HepG2 (cell line): ENCODE data around the gene LRP1-AS. TPM values are rescaled to one million over a fixed set of nuclear protein-coding genes. Genes with fewer than 3 reads are reported as not detected.
A peak's percentile ranks its signal among the peaks of the same experiment; 100 is the strongest.

Experiments used
- ATAC-seq: fragments of 200-7000 bp; cut with Tn5 transposase; 3 replicates; pipeline ENCODE4 v1.9.1; 2020; ENCODE audit warnings: mild to moderate bottlenecking, moderate library complexity
- BruUV-seq: library from RNA; stranded (reverse); fragments of 400-500 nt; replicated peaks from 2 replicates; lab custom pipeline; 2021; lab: Mats Ljungman, UMichigan
- CTCF ChIA-PET: fragments of 300-600 bp; formaldehyde crosslinking; extraction: SDS; loops from one replicate; lab custom pipeline; 2021; ENCODE audit warnings: low total read pairs, inconsistent platforms, low intra/inter-chr PET ratio; lab: Yijun Ruan, JAX
- POLR2A ChIA-PET: fragments of 350-600 bp; sonication (Branson Sonifier 250); formaldehyde crosslinking; loops from one replicate; lab custom pipeline; 2020; ENCODE audit warnings: antibody characterized with exemption, inconsistent platforms; lab: Yijun Ruan, JAX
- DNase-seq: peaks from one replicate; pipeline ENCODE4 v3.0.0-alpha.2; 2015; ENCODE audit warnings: low spot score
- FAIRE-seq: peaks from 3 replicates; lab custom pipeline; 2011; peaks lifted over from hg19 to GRCh38; lab: Jason Lieb, UNC
- H2AFZ ChIP-seq: one replicate; pipeline ENCODE4 v1.6.1; 2011; ENCODE audit warnings: low read length, inconsistent platforms
- H3K27ac ChIP-seq: fragments of 300-600 bp; 3 replicates; pipeline ENCODE4 v1.8.0; 2011; ENCODE audit warnings: mixed run types, mild to moderate bottlenecking, mixed read lengths, low read length, inconsistent platforms; ENCODE audit not compliant: insufficient read depth; ENCODE audit errors: extremely low read length
- H3K27me3 ChIP-seq, 2 experiments: fragments of 200-600 bp in 1 of 2; 2 replicates in 1 of 2; 3 replicates in 1 of 2; pipeline versions ENCODE4 v1.6.0 to v1.8.0; 2011; ENCODE audit warnings: low read length in 2 of 2, mild to moderate bottlenecking in 2 of 2, moderate library complexity in 2 of 2, inconsistent platforms in 1 of 2; ENCODE audit not compliant: insufficient read depth in 2 of 2, control insufficient read depth in 1 of 2
- H3K36me3 ChIP-seq, 2 experiments: fragments of 200-600 bp in 1 of 2; replicated peaks in 1 of 2; 2 replicates in 1 of 2; 3 replicates in 1 of 2; pipeline versions ENCODE4 v1.5.1 to v1.8.0; 2011; ENCODE audit warnings: low read length in 2 of 2, inconsistent platforms in 1 of 2; ENCODE audit not compliant: insufficient read depth in 2 of 2, control insufficient read depth in 1 of 2
- H3K4me1 ChIP-seq: 2 replicates; pipeline ENCODE4 v1.5.1; 2012; ENCODE audit warnings: low read length, inconsistent platforms; ENCODE audit not compliant: insufficient read depth
- H3K4me2 ChIP-seq: 2 replicates; pipeline ENCODE4 v1.6.0; 2011; ENCODE audit warnings: low read depth, low read length, inconsistent platforms
- H3K4me3 ChIP-seq, 3 experiments: fragments of 200-600 bp in 1 of 3; sonication (generic), shearing (Covaris generic) in 1 of 3; replicated peaks in 1 of 3; 2 replicates each; pipeline ENCODE4 v1.5.1; 2011 to 2016; ENCODE audit warnings: low read length in 3 of 3, inconsistent platforms in 2 of 3, low read depth in 2 of 3, mild to moderate bottlenecking in 2 of 3, control low read depth in 1 of 3, mixed read lengths in 1 of 3; ENCODE audit not compliant: insufficient read depth in 1 of 3
- H3K79me2 ChIP-seq: one replicate; pipeline ENCODE4 v1.6.1; 2011; ENCODE audit warnings: low read length, inconsistent platforms; ENCODE audit not compliant: insufficient read depth
- H3K9ac ChIP-seq: 2 replicates; pipeline ENCODE4 v1.6.0; 2011; ENCODE audit warnings: mild to moderate bottlenecking, low read depth, low read length, inconsistent platforms; ENCODE audit not compliant: insufficient read depth
- H3K9me3 ChIP-seq: 2 replicates; pipeline ENCODE4 v1.5.1; 2012; ENCODE audit warnings: mild to moderate bottlenecking, low read length
- H4K20me1 ChIP-seq: 2 replicates; pipeline ENCODE4 v1.6.0; 2011; ENCODE audit warnings: inconsistent platforms, mild to moderate bottlenecking, low read length, moderate library complexity; ENCODE audit not compliant: insufficient read depth
- CENPT ChIP-seq: sonication (generic); formaldehyde crosslinking; IDR thresholded peaks from 2 replicates; pipeline ENCODE4 v1.8.0; 2022; ENCODE audit warnings: low read depth, mild to moderate bottlenecking, moderate library complexity, missing genetic modification reagents
- CREM ChIP-seq, 2 experiments: sonication (generic) in 1 of 2; formaldehyde crosslinking in 1 of 2; IDR thresholded peaks; 2 replicates each; pipeline versions ENCODE4 v1.4.0 to v1.6.1; 2016 to 2020; ENCODE audit warnings: antibody characterized with exemption in 1 of 2, mild to moderate bottlenecking in 1 of 2, missing genetic modification reagents in 1 of 2
- E2F1 ChIP-seq: sonication (generic); formaldehyde crosslinking; IDR thresholded peaks from 2 replicates; pipeline ENCODE4 v1.5.0; 2020; ENCODE audit warnings: missing genetic modification reagents
- HOXA9 ChIP-seq: sonication (generic); formaldehyde crosslinking; IDR thresholded peaks from 2 replicates; pipeline ENCODE4 v1.8.1; 2022; ENCODE audit warnings: missing genetic modification reagents, mild to moderate bottlenecking, moderate library complexity, borderline replicate concordance
- IRF1 ChIP-seq: sonication (generic); formaldehyde crosslinking; IDR thresholded peaks from 2 replicates; pipeline ENCODE4 v1.4.0; 2020; ENCODE audit warnings: low read depth, mild to moderate bottlenecking, missing genetic modification reagents
- POLR2AphosphoS2 ChIP-seq: IDR thresholded peaks from 2 replicates; pipeline ENCODE4 v1.6.1; 2011; ENCODE audit warnings: low read depth, low read length, improper control_type of control experiment
- POLR2AphosphoS5 ChIP-seq: IDR thresholded peaks from 2 replicates; pipeline ENCODE4 v1.6.1; 2012; ENCODE audit warnings: low read depth, low read length
- TBX3 ChIP-seq: fragments of 450-650 bp; IDR thresholded peaks from 2 replicates; pipeline ENCODE4 v1.6.1; 2017; ENCODE audit warnings: antibody characterized with exemption, mild to moderate bottlenecking, inconsistent platforms, borderline replicate concordance
- ZNF10 ChIP-seq: sonication (generic); formaldehyde crosslinking; IDR thresholded peaks from 2 replicates; pipeline ENCODE4 v1.4.0; 2020; ENCODE audit warnings: mild to moderate bottlenecking, low read depth, missing genetic modification reagents, borderline replicate concordance
- ZNF234 ChIP-seq: sonication (generic); formaldehyde crosslinking; conservative IDR thresholded peaks from 2 replicates; pipeline ENCODE4 v1.5.1; 2020; ENCODE audit warnings: mild to moderate bottlenecking, missing genetic modification reagents
- ZNF800 ChIP-seq: sonication (generic); formaldehyde crosslinking; IDR thresholded peaks from 2 replicates; pipeline ENCODE4 v1.4.0; 2020; ENCODE audit warnings: missing genetic modification reagents
- WGBS: methylation state at CpG from one replicate; pipeline ENCODE4 v1.1.6; 2017; ENCODE audit warnings: low lambda C conversion rate; 5-methylcytosine and 5-hydroxymethylcytosine counted together
- in situ Hi-C: cut with HindIII; loops from 2 replicates; pipeline ENCODE4 v1.10.0; 2017; ENCODE audit warnings: low pct_unique_long_range_greater_than_20kb; ENCODE audit not compliant: extremely low pct_ligation_motif_present
- intact Hi-C: fragments of 100-400 bp; cut with micrococcal nuclease; formaldehyde crosslinking; loops from one replicate; pipeline ENCODE4 v1.10.0; 2022; ENCODE audit not compliant: unreplicated experiment
- polyA plus RNA-seq, 8 experiments: library from polyadenylated mRNA; depleted of rRNA in 3 of 8; stranded (reverse) in 7 of 8; unstranded in 1 of 8; fragments of >200 nt; fragmentation: Illumina TruSeq in 4 of 8; extraction: Trizol in 4 of 8; gene quantifications; 2 replicates each; pipeline versions ENCODE4 v1.2.1 to v1.2.3, GENCODE V29; 2011 to 2016; ENCODE audit warnings: low read depth in 4 of 8, missing spikeins in 1 of 8, mixed read lengths in 1 of 8; ENCODE audit not compliant: insufficient read depth in 1 of 8
- total RNA-seq, 5 experiments: library from RNA; depleted of rRNA; stranded (reverse); fragments of >200 nt; fragmentation: Illumina TruSeq; extraction: Trizol; gene quantifications; 2 replicates each; pipeline ENCODE4 v1.2.3, GENCODE V29; 2016; ENCODE audit warnings: low read depth in 1 of 5
- TF ChIP-seq, protein P1 (sequence below), 2 experiments: IDR thresholded peaks; 2 replicates each; pipeline ENCODE4 v1.6.1; 2011 to 2012; ENCODE audit warnings: low read length in 2 of 2, borderline replicate concordance in 1 of 2, low read depth in 1 of 2, mild to moderate bottlenecking in 1 of 2, moderate library complexity in 1 of 2
- TF ChIP-seq, protein P2 (sequence below): IDR thresholded peaks from 2 replicates; pipeline ENCODE4 v1.6.1; 2016; ENCODE audit warnings: missing compliant biosample characterization, missing genetic modification reagents, borderline replicate concordance

Gene LRP1-AS
- total and polyA plus RNA-seq, 2 of the 13 experiments (the other 11 are each of a cell fraction or from before 2014, with no cell fraction given), result 0.20 TPM; not detected in 1

DNA sequence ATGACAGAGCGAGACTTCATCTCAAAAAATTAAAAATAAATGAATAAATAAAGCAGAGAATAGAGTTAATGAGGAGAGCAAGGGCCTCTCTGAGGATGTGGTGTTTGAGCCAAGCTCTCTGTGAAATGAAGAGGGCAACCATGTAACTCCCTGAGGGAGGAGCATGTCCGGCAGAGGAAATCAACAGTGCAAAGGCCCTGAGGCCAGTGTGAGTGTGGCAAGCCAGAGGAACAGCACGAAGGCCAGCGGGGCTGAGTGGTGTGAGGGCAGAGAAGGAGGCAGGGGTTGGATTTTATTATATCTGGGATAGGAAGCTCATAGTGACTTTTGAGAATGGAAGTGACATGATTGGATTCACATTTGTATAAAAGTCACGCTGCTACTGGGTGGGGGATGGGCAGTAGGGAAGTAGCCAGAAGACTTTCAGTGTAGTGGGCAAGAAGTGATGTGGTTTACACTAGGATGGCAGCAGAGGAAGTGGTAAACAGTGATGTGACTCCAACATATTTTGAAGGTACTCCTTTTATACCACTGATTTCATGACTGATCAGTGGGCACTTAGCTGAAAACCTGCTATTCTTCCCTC is 10.3 kb upstream of the LRP1-AS start:
- in situ Hi-C loops, result no loop called here
- WGBS, result 95% methylated on average over 5 of the region's 5 CpGs
- Histone ChIP-seq H3K79me2 (no peaks in the 10 kb centered on the region), H2AFZ (no peak overlapping the region), H4K20me1 (no peaks in the 10 kb centered on the region; the same call in 1 of the 2 replicates), H3K27ac (no peak overlapping the region), H3K9me3 (no peaks in the 10 kb centered on the region), H3K9ac (no peak overlapping the region), H3K27me3 (no peaks in the 10 kb centered on the region), H3K4me1 (peaks cover 30% of the 10 kb centered on the region), H3K36me3 (peaks cover 64 to 89% of the 10 kb centered on the region in 2 experiments), H3K4me2 (no peak overlapping the region), H3K4me3 (no peak overlapping the region)
- ATAC-seq, result no peak
- ChIA-PET CTCF (no interaction called here), POLR2A (interaction anchor here (1.4 to 3.0 kb wide), 3 partner anchors 8 to 30 kb away, joined by 3 to 15 read pairs (median 11); partner anchors contain the start of genes LRP1 and LRP1-AS)
- no peak for DNase-seq
- intact Hi-C loops, result no loop called here
- no peak for FAIRE-seq
- BruUV-seq, result TSS peak; percentile 24
- no peak for TF ChIP-seq E2F1 (CRISPR knock-in tag)
- TF ChIP-seq ZNF10, result no peak
- TF ChIP-seq, protein P1, sequence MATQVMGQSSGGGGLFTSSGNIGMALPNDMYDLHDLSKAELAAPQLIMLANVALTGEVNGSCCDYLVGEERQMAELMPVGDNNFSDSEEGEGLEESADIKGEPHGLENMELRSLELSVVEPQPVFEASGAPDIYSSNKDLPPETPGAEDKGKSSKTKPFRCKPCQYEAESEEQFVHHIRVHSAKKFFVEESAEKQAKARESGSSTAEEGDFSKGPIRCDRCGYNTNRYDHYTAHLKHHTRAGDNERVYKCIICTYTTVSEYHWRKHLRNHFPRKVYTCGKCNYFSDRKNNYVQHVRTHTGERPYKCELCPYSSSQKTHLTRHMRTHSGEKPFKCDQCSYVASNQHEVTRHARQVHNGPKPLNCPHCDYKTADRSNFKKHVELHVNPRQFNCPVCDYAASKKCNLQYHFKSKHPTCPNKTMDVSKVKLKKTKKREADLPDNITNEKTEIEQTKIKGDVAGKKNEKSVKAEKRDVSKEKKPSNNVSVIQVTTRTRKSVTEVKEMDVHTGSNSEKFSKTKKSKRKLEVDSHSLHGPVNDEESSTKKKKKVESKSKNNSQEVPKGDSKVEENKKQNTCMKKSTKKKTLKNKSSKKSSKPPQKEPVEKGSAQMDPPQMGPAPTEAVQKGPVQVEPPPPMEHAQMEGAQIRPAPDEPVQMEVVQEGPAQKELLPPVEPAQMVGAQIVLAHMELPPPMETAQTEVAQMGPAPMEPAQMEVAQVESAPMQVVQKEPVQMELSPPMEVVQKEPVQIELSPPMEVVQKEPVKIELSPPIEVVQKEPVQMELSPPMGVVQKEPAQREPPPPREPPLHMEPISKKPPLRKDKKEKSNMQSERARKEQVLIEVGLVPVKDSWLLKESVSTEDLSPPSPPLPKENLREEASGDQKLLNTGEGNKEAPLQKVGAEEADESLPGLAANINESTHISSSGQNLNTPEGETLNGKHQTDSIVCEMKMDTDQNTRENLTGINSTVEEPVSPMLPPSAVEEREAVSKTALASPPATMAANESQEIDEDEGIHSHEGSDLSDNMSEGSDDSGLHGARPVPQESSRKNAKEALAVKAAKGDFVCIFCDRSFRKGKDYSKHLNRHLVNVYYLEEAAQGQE (IDR thresholded peaks at IDR 0.05; ENCODE audit: borderline replicate concordance in 1 of 2, low read depth in 1 of 2, low read length in 2 of 2), result no peak
- TF ChIP-seq ZNF800, result no peak
- TF ChIP-seq IRF1, result no peak
- no peak for TF ChIP-seq CREM (IDR thresholded peaks at IDR 0.05)
- no peak for TF ChIP-seq CREM (CRISPR knock-in tag; IDR thresholded peaks at IDR 0.05)
- no peak for TF ChIP-seq POLR2AphosphoS2
- no peak for TF ChIP-seq ZNF234 (CRISPR knock-in tag)
- TF ChIP-seq, protein P2, sequence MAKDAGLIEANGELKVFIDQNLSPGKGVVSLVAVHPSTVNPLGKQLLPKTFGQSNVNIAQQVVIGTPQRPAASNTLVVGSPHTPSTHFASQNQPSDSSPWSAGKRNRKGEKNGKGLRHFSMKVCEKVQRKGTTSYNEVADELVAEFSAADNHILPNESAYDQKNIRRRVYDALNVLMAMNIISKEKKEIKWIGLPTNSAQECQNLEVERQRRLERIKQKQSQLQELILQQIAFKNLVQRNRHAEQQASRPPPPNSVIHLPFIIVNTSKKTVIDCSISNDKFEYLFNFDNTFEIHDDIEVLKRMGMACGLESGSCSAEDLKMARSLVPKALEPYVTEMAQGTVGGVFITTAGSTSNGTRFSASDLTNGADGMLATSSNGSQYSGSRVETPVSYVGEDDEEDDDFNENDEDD (CRISPR knock-in tag), result no peak
- TF ChIP-seq TBX3, result no peak
- no peak for TF ChIP-seq HOXA9 (CRISPR knock-in tag)
- TF ChIP-seq CENPT, result no peak
- no peak for TF ChIP-seq POLR2AphosphoS5
